NCI-H1417 treated with DMSO at 0.1 percent for 48 hours (cell line): ENCODE results near the gene CHMP4A.

ENCODE experiments used
- DNase-seq: peaks from one replicate; lab custom pipeline; 2025; lab: John Stamatoyannopoulos, UW

Gene CHMP4A

DNA sequence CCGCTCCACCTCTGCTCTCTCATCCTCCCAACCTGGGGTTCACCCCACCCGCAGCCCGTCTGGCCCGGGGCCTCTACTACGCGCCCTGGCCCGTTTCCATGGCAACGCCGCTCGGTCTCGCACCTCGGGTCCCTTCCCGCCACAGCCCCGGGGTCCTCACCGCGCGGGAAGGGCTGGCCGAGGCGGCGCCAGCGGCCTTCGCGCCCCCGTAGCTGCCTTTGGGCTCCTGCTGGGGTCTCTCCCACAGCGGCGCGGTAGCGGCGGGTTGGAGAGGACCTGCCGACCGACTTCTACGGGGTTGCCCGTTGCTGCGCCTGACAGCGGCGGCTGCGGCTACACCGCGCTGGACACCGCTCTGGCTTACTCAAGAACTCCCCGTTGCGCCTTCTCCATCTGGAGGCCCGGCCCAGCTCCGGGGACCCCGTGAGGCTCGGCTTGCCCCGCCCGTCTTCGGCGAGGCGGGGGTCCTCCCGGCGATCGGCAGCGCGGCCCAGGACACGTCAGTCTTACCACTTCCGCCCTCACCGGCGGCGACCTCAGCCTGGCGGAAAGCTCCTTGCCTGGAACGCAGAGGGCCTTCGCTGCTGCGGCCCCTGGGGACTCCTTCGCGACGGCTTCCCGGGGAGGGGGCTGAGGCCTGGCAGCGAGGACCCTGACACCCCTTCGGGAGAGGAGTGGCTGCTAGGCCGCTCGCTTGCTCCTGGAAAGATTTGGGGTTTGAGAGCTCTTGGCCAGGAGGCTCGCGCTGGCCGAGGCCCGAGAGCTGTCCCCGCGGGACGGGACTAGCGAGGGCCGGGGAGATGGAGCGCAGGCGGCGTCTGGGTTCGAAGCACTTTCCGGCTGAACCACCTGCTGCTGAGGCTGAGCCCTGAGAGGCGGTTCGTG lies 17.9 kb downstream of the CHMP4A start, which contains the start of gene TM9SF1:
Gene TM9SF1, minus strand, starts transcription at position 256 of the 885 bp plus-strand sequence. CDS start 422 bp downstream, outside the sequence.
- DNase-seq, result peak; percentile 58

DNA sequence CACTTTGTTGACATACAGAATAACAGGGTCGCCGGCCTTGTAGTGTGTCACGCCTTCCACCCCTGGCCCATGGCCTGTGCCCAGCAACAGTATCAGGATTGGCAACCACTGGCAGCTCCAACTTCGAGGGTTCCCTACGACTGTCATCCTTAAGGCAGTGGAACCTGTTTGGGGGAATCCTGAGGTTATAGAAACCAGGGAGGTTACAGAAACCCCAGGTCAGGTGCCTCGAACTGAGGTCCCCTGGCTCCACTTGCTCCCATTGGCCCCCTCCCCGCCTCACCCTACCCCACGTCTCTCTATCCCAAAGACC lies 18.5 kb downstream of the CHMP4A start:
- no peak for DNase-seq

DNA sequence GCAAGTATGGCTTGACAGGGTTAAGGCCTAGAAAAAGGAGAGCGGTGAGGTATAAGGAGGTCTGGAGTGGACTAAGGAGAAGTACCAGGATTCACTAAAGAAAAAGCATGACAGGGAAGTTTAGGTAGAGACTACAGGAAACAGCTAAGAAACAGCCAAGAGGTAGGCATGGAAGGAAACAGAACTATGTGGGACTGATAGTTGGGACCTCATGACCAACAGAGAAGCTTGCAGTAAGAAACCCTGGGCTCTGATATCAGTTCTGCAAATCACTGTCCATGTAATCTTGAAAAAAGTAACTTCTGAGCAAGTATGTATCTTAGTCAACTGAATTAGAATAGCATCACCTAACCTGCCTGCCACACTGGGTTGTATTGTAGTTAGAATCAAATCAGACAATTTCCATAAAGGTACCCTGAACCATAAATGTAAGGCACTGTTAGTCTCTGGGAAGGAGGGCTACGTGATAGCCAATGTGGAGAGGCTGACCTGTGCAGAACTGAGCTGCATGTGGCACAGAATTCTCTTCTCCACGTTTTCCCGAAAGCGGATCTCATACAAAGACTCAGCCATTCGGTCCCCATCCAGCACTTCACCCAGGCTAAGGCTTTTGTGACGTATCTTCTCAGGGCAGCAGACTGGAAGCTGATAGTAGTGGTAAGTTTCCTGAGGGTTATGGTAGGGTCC lies 19.0 kb downstream of the CHMP4A start:
- no peak for DNase-seq

DNA sequence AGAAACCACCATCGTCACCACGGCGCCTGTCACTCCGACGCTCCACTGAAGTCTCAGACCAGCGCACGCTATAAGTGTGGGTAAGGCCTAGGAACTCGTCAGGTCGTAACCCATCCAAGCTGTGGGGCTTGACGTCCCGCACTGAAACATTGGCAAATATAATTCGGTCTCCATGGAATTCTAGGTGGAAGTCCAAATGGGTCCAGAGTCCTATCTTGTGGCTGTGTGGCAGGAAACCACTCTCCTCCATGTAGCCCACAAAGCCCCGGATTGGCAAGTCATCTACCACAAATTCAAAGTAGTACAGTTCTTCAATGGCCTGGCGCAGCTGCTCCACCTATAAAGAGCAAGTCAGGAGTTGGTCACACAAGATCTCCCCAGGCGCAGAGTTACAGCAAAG lies 20.4 kb downstream of the CHMP4A start:
- no peak for DNase-seq

DNA sequence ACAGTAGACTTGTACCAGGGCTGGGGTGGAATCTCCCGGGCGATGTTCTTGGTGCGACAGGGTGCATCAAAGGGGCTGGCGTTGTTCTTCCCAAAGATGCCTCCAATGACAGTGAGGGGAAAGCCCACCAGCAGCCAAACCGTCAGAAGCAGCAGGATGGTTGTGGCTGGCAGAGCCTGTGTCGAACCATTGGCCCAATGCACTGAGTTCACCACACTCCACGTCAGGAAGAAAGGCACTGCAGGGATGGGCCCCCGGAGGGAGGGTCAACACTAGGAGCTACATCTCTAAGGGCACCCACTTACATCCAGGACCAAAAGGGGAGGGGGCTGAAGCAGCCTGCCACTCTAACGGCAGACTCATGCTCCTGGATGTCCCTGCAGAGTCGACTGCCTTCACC lies 22.9 kb downstream of the CHMP4A start:
- no peak for DNase-seq

DNA sequence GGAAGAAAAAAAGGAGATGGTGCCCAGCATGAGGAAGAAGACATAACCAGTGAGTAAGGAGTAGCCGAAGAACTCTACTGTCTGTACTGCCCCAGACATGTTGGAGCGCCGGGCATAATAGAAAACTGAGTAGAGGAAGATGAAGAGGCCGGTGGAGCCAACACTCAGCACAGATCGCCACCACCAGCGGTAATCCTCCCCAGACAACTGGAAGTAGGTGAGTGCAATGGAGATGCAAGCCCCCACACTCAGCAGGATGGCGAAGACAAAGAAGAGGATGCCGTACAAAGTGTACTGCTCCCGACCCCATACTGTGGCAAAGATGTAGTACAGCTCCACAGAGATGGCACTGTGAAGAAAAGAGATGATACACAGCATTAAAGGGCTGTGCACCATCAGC lies 23.8 kb downstream of the CHMP4A start:
- DNase-seq, result no peak

DNA sequence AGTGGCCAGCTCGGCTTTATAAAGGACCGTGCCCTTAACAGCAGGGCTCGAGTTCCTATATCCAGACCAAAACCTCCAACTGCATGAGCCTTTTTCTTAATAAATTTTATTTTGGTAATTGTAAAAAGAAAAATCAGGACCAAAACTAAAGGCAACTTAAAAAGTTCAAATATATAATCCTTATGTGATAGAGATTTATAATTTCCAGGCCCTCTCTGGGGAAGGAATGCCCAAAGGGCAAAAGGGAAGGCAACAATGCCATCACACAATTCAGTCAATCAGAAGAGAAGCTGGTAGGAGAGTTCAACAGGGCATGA lies 24.3 kb downstream of the CHMP4A start:
- DNase-seq, result no peak

DNA sequence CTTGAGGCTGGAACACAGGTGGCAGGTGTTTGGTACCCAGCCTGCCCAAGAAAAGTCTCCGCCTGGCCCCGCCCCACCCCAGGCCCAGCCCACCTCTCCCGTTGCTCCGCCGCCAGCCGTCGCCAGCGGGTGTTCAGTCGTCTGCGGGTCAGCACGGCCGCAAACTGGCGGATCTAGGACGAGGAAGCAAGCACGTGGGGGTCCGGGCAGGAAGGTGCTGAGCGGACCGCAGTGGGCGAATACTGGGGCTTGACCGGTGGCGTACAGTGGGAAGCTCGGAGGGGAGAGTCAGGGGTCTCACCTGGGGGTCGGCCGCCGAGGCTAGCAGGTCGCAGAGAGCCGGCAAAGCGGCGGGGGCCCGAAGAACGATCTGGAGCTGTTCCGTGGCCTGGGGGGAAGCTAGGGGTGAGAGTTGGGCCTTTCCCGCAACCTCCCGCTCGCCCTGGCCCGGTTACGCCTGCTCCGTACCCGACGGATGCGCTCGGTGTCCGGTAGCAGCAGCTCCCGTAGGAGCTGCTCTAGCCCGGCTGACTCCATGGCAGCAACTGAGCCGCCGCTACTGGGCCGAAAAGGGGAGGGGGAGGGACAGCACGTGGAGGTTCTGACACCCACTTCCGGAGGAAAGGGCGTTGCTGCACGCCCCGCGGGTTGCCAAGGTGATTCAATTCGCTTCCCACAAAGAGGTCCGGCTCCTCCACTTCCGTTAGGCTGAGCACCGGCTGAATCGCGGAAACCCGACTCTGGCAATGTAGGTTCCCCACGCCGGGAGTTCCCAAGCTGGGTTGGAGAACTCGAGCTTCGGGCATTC lies 24.8 kb downstream of the CHMP4A start, which contains the start of gene IPO4:
Gene IPO4, minus strand, starts transcription at position 566 of the 808 bp plus-strand sequence. Its CDS starts 29 bp downstream, at position 537.
- peak; percentile 94 for DNase-seq

DNA sequence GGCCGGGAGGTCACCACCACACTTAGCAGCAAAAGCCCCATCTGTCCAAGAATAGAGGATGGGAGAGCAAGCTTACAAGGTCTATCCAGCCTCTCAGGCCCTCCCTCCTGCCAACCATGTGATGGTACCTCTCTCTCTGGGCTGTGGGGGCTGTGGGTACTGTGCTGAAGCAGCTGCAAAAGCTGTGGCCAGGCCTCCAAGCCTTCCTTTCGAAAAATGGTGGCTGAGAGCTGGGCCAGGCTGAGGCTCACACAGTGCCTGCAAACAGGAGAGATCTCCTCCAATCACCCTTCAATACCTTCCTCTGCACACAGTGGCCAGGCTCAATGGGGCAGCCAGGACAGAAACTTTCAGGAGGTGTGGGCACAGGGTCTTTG lies 25.8 kb downstream of the CHMP4A start:
- no peak for DNase-seq

DNA sequence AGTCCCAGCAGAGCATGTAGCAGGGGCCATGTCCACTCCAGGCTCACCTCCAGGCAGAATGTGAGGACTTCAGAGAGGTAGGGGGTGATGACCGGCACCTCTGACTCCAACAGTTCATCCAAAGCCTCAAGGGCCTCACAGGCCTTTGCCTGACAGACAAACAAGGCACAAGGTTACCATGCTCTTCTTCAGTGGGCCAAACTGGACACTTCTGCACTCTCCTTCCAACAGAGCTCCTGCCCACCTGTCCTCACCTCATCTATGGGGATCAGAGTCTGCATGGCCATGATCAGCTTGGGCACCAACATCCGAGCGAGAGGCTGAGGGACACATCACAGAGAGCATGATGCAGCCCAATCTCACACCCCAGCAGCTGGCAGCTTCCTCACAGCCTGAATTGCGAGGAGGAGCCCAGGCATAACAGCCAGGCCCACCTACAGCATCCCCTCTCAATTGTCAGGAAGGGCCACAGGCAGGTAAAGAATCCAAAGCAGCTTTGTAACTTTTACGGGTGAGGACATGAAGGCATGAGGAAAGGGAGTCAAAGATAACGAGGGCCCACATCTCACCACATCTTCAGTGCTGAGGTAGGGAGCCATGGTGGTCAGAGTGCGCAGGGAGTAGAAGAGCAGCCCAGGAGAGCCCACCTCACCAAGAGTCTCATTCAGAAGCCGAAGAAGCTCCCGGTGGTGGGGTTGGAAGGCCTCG lies 26.3 kb downstream of the CHMP4A start:
- DNase-seq, result no peak

DNA sequence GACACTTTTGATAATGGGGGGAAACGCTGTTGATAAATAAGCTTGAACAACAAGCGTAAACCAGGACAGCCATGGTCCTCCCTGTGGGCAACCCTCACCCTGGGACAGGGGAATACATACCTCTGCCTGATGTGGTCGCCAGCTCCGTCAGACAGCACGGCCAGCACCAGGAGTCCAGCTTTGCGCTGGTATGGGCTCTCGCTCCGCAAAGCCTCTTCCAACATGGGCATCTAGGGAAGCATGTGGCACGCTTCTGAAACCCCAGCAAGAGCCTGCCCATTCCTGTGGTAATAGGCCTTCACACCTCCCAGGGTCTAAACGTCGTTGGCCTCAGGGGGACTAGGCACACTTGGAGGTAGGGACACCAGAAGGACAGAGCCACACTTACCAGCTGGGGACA lies 27.5 kb downstream of the CHMP4A start:
- DNase-seq, result no peak

DNA sequence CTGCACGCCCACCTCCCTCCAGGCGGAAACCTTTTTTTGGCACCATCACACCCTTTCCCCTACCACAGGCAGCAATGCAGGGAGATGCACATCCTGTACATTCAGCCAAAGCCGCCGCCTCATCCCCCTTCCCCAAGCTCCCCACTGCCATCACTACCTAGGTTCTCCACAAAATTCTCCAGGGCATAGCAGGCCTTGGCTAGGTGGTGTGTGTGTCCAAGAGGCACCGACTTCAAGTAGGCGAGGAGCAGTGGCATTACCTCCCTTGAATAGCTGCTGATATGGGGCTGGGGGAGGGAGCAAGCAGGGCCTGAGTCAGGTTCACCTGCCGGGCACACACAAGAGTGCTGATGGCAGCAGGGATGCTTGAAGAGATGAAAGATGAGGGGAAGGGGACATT lies 28.3 kb downstream of the CHMP4A start:
- DNase-seq, result no peak

DNA sequence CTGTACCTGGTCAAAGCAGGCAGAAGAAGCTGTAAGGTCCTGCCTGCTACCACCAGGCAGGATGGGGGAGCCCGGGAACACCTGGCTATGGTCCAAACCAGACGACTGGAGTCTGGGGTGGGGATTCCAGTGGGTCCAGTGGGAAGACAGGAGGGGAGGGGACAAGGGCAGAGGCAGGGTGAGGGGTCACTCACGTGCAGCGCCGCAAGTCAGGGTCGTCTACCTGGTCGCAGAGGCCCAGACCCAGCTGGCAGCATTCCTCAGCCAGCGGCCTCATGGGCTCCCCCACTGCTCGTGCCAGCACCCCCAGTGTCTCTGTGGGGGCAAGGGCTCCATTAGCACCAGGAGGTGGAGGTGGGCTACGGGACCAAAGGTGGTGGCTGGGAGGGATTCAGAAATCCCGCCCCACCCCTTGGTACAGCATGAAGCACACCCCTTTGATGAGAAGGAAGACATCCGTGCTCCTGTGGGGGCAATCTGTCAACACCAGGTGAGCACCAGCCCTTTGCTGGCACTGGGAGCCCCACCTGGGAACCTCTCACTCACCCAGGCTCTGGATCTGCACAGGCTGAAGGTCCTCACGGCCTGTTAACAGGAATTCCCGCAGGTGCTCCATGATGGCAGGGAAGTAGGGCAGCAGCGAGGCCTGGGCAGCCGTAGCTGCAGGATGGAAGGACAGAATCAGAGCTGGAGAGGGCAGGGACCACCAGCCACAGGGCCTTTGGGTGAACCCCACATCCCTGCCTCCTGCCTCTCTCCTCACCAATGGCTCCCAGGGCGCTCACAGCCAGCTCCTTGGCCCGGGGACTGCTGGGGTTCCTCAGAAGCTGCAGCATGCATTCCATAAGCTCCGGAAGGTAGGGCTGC lies 29.0 kb downstream of the CHMP4A start:
- DNase-seq, result no peak

DNA sequence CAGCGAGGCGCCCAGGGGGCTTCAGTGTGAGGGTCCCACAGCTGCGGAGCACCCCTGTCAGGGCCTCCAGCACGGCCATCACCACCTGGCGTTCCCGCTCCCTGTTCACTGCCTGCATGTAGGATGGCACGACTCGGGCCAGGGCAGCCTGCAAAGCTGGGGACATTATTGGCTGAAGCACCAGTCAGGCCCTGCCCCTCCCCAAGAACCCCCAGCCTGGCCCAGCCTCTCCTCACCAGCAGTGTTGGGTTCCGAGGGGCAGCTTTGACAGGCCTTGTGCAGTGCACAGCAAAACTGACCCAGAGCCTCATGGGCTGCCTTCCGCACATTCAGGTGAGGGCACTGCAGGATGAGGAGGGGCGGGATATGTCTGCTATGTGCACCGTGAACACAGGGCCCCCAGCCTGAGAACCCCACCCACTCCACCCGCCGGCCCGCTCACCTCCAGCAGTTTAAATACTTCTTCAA lies 30.2 kb downstream of the CHMP4A start:
- no peak for DNase-seq

DNA sequence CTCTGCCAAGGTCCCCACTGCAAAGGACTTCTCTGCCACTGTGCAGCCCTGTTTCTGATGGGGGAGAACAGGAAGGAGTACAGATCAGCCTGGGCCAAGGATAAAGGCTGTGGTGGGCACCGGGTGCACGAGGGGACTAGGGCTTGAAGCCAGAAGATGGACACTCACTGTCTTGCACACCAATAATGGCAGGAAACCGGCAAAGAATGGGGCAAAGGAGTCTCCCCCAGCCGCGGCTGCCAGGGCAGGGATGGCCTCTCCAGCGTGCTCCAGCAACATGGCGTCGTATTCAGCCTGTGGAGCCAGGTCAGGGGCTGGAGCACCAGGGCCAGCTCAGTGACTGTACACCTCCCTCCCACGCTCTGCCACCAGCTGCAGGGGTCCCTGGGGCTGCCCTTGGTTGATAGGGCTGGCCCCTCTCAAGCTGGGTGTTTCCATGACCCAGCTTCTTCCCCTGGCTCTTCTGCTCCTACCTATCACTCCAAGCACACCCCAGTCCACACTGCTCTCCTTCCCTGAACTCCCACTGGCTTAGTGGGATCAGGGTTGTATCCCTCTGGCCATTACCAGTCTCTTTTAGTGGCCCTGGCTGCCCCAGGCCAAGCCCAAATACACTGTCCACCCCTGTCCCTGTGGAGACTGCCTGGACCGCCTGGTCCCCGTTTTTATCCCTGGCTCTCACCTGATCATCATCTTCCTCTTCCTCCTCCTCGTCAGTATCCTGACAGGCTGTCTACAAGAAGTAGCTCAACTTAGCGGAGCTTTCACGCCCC lies 31.0 kb downstream of the CHMP4A start:
- DNase-seq, result no peak

DNA sequence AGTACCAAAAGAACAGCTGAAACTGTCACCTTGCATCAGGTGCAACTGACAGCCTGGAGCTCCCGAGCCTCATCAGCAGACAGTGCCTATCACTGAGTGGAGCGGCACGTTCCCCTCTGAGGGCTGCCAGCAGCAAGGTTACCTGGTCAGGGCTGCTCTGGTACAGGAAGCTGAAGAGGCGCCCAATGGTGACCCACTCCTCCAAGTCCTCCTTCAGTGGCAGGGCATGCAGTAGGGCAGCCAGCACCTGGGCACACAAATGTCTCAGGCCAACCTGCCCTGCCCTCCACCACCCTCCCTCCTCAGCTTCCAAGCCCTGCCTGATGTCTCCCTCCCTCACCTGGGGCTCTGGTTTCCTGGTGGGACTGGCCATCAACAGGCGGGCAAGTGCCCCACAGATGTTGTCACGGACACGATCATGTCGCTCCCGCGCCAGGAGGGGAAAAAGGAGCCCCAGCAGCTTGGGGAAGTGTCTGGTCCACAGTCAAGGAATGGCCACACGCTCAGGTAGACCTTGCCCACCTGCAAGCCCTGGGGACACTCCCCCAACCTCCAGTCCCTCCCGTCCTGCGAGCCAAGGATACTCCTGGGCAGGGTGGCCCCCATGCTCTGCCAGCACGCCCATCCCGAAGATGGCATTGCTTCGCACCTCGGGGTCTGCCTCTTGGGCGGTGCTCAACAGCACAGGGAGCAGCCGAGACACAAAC lies 31.8 kb downstream of the CHMP4A start:
- no peak for DNase-seq

DNA sequence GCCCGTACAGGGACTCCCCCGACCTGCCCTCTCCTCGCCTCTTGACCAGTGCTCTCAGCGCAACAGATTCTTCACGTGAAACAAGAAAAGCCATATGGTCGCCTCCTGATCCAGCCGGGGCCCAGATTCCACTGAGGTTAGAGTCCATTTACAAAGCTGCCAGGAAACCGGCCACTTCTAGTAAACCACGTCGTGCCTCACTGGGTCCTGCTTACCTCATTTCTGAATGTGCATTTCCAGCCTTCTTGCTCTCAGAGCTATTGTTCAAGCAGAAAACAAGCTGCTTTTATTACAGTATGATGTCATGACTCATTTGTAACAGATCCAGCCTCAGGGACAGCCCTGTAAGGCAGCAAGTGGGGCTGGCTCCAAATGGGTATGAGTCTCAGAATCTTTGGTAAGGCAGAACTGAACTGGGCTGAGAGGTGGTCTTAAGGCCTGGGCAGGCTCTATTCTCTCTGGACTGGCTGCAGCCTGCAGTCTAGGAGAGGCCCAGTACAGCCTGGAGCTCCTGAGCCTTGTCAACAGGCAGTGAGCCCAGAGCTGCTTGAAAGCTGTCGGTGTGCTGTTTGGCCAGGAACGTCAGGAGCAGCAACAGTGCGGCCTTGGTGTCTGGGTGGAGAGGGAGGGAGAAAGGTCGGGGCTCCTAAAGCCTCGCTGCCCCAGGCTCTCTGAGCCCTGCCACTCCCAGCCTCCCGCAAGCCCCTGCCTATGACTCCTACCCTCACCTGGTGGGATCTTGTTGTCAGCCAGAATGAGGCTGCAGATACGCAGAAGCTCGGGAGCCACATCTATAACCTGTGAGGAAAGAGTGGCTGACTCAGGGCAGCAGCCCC lies 33.1 kb downstream of the CHMP4A start:
- no peak for DNase-seq

DNA sequence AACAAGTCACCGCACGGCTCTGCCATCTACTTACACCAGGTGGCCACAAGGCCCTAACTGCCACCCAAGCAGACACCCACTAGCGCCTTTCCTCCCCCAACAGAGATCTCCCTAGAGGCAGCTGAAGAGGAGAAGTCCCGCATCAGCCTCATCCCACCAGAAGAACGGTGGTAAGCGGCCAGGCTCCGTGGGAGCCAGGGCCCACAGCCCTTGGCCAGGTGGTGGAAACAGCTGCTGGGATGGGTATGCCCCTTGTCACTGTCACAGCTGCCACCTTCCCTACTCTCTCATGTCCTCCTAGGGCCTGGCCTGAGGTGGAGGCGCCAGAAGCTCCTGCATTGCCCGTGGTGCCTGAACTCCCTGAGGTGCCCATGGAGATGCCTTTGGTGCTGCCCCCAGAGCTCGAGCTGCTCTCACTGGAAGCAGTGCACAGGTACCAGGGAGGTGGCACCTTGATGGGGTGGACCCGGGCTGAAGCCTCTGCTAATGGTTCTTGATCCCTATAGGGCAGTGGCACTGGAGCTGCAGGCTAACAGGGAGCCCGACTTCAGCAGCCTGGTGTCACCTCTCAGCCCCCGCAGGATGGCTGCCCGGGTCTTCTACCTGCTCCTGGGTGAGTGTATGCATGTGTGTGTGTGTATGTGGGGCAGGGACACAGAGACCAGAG lies 33.9 kb downstream of the CHMP4A start:
- no peak for DNase-seq
